Keratinocyte (primary cell): ENCODE results near the gene UNC5A. TPM values are rescaled to one million over a fixed set of nuclear protein-coding genes. Genes with fewer than 3 reads are reported as not detected.

Experiments
- DNase-seq: peaks from one replicate; pipeline ENCODE4 v3.0.0-alpha.2; 2011; ENCODE audit warnings: low read depth, missing footprints, low spot score
- FAIRE-seq: peaks from 2 replicates; lab custom pipeline; 2011; peaks lifted over from hg19 to GRCh38; lab: Jason Lieb, UNC
- H2AFZ ChIP-seq: 2 replicates; pipeline ENCODE4 v1.6.0; 2012; ENCODE audit warnings: low read length, control low read depth, inconsistent platforms; ENCODE audit not compliant: control insufficient read depth
- H3K27ac ChIP-seq: 2 replicates; pipeline ENCODE4 v1.5.1; 2011; ENCODE audit warnings: low read length; ENCODE audit not compliant: control insufficient read depth, insufficient read depth
- H3K27me3 ChIP-seq: 3 replicates; pipeline ENCODE4 v1.6.0; 2011; ENCODE audit warnings: low read length; ENCODE audit not compliant: control insufficient read depth, insufficient read depth; ENCODE audit errors: extremely low read depth
- H3K36me3 ChIP-seq, 2 experiments: 2 replicates in 1 of 2; 3 replicates in 1 of 2; pipeline ENCODE4 v1.5.1; 2011; ENCODE audit warnings: low read length in 2 of 2, mild to moderate bottlenecking in 1 of 2; ENCODE audit not compliant: control insufficient read depth in 2 of 2, insufficient read depth in 2 of 2; ENCODE audit errors: extremely low read depth in 1 of 2
- H3K4me1 ChIP-seq: 3 replicates; pipeline ENCODE4 v1.5.1; 2011; ENCODE audit warnings: low read length; ENCODE audit not compliant: control insufficient read depth, insufficient read depth; ENCODE audit errors: extremely low read depth
- H3K4me2 ChIP-seq: 3 replicates; pipeline ENCODE4 v1.6.0; 2011; ENCODE audit warnings: low read depth, low read length; ENCODE audit not compliant: control insufficient read depth, insufficient read depth; ENCODE audit errors: extremely low read depth
- H3K4me3 ChIP-seq, 3 experiments: fragments of 200-600 bp in 1 of 3; sonication (generic) in 1 of 3; 2 replicates in 2 of 3; 3 replicates in 1 of 3; pipeline ENCODE4 v1.5.1; 2011 to 2016; ENCODE audit warnings: low read length in 3 of 3, mild to moderate bottlenecking in 3 of 3, control low read depth in 2 of 3, inconsistent platforms in 1 of 3, low read depth in 1 of 3, mixed read lengths in 1 of 3, mixed run types in 1 of 3, moderate library complexity in 1 of 3; ENCODE audit not compliant: control insufficient read depth in 2 of 3, insufficient read depth in 2 of 3; ENCODE audit errors: extremely low read depth in 1 of 3
- H3K79me2 ChIP-seq: 2 replicates; pipeline ENCODE4 v1.6.0; 2012; ENCODE audit warnings: low read length; ENCODE audit not compliant: control insufficient read depth, insufficient read depth
- H3K9ac ChIP-seq: 3 replicates; pipeline ENCODE4 v1.6.0; 2011; ENCODE audit warnings: low read length; ENCODE audit not compliant: control insufficient read depth, insufficient read depth; ENCODE audit errors: extremely low read depth
- H3K9me1 ChIP-seq: 3 replicates; pipeline ENCODE4 v1.6.0; 2011; ENCODE audit warnings: low read length; ENCODE audit not compliant: control insufficient read depth, insufficient read depth; ENCODE audit errors: extremely low read depth
- H3K9me3 ChIP-seq: 2 replicates; pipeline ENCODE4 v1.5.1; 2012; ENCODE audit warnings: low read depth, low read length; ENCODE audit not compliant: control insufficient read depth
- H4K20me1 ChIP-seq: 3 replicates; pipeline ENCODE4 v1.6.0; 2011; ENCODE audit warnings: low read length; ENCODE audit not compliant: control insufficient read depth, insufficient read depth; ENCODE audit errors: extremely low read depth
- EZH2 ChIP-seq: IDR thresholded peaks from one replicate; pipeline ENCODE4 v1.6.1; 2012; ENCODE audit warnings: inconsistent platforms, mild to moderate bottlenecking, low read length, moderate library complexity
- dilution Hi-C: fragments of 300-500 bp; cut with MboI; formaldehyde crosslinking; loops from one replicate; pipeline ENCODE4 v1.7.0; 2020; ENCODE audit warnings: low sequenced_read_pairs; ENCODE audit not compliant: extremely low pct_ligation_motif_present
- polyA plus RNA-seq, 5 experiments: library from polyadenylated mRNA; depleted of rRNA in 3 of 5; stranded (reverse) in 3 of 5; stranded (forward) in 1 of 5; unstranded in 1 of 5; fragments of >200 nt; gene quantifications; 1 replicate in 1 of 5; 2 replicates in 3 of 5; 3 replicates in 1 of 5; pipeline versions ENCODE4 v1.2.1 to v1.2.3, GENCODE V29; 2011 to 2012; ENCODE audit warnings: missing spikeins in 2 of 5, low read depth in 1 of 5, low replicate concordance in 1 of 5
- TF ChIP-seq, protein P1 (sequence below), 3 experiments: IDR thresholded peaks in 1 of 3; conservative IDR thresholded peaks in 1 of 3; optimal IDR thresholded peaks in 1 of 3; 2 replicates in 2 of 3; 3 replicates in 1 of 3; pipeline versions ENCODE3 to v1.5.1; 2011; ENCODE audit warnings: low read length in 3 of 3, mild to moderate bottlenecking in 3 of 3, moderate library complexity in 2 of 3, control low read depth in 1 of 3, inconsistent platforms in 1 of 3; ENCODE audit not compliant: insufficient read depth in 2 of 3; ENCODE audit errors: extremely low read depth in 1 of 3

Gene UNC5A
- polyA plus RNA-seq, 1 donor (not counting 4 experiments of a cell fraction or from before 2014, with no cell fraction given) = not detected

DNA sequence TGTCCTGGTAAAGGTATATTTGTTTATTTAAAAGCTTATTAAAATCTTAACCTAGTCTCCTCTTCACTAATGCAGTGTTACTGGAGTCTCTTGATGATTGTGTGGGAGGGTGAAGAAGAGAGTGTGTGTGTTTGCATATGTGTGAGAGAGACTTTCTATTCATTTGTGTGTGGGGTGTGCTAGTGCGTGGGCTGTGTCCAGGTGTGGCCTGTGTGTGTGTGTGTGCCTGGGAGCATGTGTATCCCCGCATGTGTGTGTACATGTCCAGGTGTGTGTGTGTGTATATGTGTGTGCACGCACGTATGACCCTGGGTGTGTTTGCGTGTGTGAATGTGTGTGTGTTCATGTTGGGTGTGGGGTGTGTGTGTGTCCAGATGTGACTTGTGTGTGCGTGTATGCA, 10.3 kb upstream of the UNC5A start:
- no peak for TF ChIP-seq EZH2
- TF ChIP-seq, protein P1, sequence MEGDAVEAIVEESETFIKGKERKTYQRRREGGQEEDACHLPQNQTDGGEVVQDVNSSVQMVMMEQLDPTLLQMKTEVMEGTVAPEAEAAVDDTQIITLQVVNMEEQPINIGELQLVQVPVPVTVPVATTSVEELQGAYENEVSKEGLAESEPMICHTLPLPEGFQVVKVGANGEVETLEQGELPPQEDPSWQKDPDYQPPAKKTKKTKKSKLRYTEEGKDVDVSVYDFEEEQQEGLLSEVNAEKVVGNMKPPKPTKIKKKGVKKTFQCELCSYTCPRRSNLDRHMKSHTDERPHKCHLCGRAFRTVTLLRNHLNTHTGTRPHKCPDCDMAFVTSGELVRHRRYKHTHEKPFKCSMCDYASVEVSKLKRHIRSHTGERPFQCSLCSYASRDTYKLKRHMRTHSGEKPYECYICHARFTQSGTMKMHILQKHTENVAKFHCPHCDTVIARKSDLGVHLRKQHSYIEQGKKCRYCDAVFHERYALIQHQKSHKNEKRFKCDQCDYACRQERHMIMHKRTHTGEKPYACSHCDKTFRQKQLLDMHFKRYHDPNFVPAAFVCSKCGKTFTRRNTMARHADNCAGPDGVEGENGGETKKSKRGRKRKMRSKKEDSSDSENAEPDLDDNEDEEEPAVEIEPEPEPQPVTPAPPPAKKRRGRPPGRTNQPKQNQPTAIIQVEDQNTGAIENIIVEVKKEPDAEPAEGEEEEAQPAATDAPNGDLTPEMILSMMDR (optimal IDR thresholded peaks at IDR 0.05 in 1 of 3, IDR thresholded peaks at IDR 0.05 in 1 of 3, conservative IDR thresholded peaks at IDR 0.05 in 1 of 3; ENCODE audit: extremely low read depth in 1 of 3, insufficient read depth in 2 of 3, low read length in 3 of 3) = no peak
- H3K27me3 ChIP-seq = peaks cover 21% of the 10 kb centered on the region

DNA sequence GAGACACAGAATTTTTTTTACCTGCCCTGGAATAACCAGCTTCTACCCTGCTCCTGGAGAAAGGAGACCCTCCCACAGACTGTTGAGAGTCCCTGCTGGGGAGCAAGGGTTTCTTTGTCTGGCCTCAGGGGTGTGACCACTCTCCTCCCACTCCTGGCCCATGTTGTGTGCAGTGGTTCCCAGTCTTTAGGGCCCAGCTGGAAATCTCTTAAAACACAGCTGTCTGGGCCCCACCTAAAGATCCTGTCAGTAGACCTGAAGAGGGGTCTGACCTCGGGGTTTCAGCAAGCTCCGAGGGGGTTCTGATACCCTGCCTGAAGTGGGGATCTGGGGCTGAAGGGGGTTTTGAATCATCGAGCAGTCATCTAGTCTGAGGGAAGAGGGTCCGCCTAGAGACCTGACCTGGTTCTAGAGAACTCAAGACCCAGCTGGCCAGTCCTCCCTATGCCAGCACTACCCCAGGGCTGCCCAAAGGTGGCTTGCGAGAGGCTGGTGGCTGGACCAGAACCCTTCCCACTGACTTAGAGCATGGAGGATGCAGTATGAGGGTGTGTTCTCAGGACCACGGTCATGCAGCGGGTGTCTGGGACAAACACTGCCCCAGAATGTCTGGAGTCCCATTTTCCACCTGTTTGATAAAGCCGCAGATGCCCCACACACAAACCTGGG, 8.1 kb upstream of the UNC5A start:
- DNase-seq (no peak), FAIRE-seq (no peak)
- H3K27ac ChIP-seq = no peak overlapping the region
- peaks cover 18% of the 10 kb centered on the region for H3K27me3 ChIP-seq
- no peaks in the 10 kb centered on the region for H3K36me3 ChIP-seq
- no peak overlapping the region for H3K4me3 ChIP-seq
- dilution Hi-C loops = no loop called here
- H3K4me1 ChIP-seq = no peaks in the 10 kb centered on the region
- TF ChIP-seq EZH2 = no peak
- TF ChIP-seq, protein P1 (optimal IDR thresholded peaks at IDR 0.05 in 1 of 3, IDR thresholded peaks at IDR 0.05 in 1 of 3, conservative IDR thresholded peaks at IDR 0.05 in 1 of 3; ENCODE audit: extremely low read depth in 1 of 3, insufficient read depth in 2 of 3, low read length in 3 of 3) = no peak
- H3K9me1 ChIP-seq = no peaks in the 10 kb centered on the region
- no peak overlapping the region for H3K4me2 ChIP-seq
- no peak overlapping the region for H2AFZ ChIP-seq
- H3K79me2 ChIP-seq = no peaks in the 10 kb centered on the region
- no peaks in the 10 kb centered on the region for H3K9me3 ChIP-seq
- peaks cover 6% of the 10 kb centered on the region for H4K20me1 ChIP-seq
- no peak overlapping the region for H3K9ac ChIP-seq

More for the DNA sequence above, 10.3 kb upstream of the UNC5A start:
- Histone ChIP-seq H3K9me1 (no peaks in the 10 kb centered on the region), H3K27ac (no peak overlapping the region), H3K9me3 (no peaks in the 10 kb centered on the region), H4K20me1 (peaks cover 6% of the 10 kb centered on the region), H2AFZ (no peak overlapping the region), H3K4me3 (no peak overlapping the region), H3K36me3 (no peaks in the 10 kb centered on the region), H3K4me1 (peaks cover 9% of the 10 kb centered on the region), H3K79me2 (no peaks in the 10 kb centered on the region), H3K4me2 (no peak overlapping the region), H3K9ac (no peak overlapping the region)
- dilution Hi-C loops = no loop called here
- no peak for DNase-seq
- FAIRE-seq = no peak
